GM12878 (cell line): ENCODE results near the gene SAMD9L.

ENCODE experiments used
- ATF2 ChIP-seq: IDR thresholded peaks from 2 replicates; pipeline ENCODE4 v1.6.1; 2012; ENCODE audit warnings: low read length, inconsistent platforms
- ATF7 ChIP-seq: fragments of 450-650 bp; IDR thresholded peaks from 2 replicates; pipeline ENCODE4 v1.6.1; 2016; ENCODE audit warnings: low read depth, mild to moderate bottlenecking
- CBFB ChIP-seq: IDR thresholded peaks from 2 replicates; pipeline ENCODE4 v1.6.1; 2016; ENCODE audit warnings: antibody characterized with exemption, low read depth
- CTCF ChIP-seq, 3 experiments: IDR thresholded peaks in 2 of 3; conservative IDR thresholded peaks in 1 of 3; 2 replicates each; pipeline ENCODE4 v1.5.1; 2011; ENCODE audit warnings: low read depth in 3 of 3, low read length in 3 of 3, mild to moderate bottlenecking in 3 of 3, control low read depth in 2 of 3, moderate library complexity in 2 of 3, inconsistent platforms in 1 of 3, mixed read lengths in 1 of 3; ENCODE audit not compliant: control insufficient read depth in 2 of 3, insufficient read depth in 1 of 3; ENCODE audit errors: extremely low read depth in 1 of 3
- DPF2 ChIP-seq: fragments of 450-650 bp; IDR thresholded peaks from 2 replicates; pipeline ENCODE4 v1.6.1; 2017; ENCODE audit warnings: mild to moderate bottlenecking
- HDAC2 ChIP-seq: fragments of 200-600 bp; sonication (generic); IDR thresholded peaks from 2 replicates; pipeline ENCODE4 v1.6.1; 2017
- JUND ChIP-seq: IDR thresholded peaks from 2 replicates; pipeline ENCODE4 v1.6.1; 2012; ENCODE audit warnings: low read depth, mild to moderate bottlenecking, low read length, improper control_type of control experiment, moderate library complexity
- POLR2A ChIP-seq: IDR thresholded peaks from 2 replicates; pipeline ENCODE4 v1.6.1; 2011; ENCODE audit warnings: low read depth, mild to moderate bottlenecking, low read length
- POLR2AphosphoS2 ChIP-seq: IDR thresholded peaks from 2 replicates; pipeline ENCODE4 v1.6.1; 2011; ENCODE audit warnings: low read depth, mild to moderate bottlenecking, low read length, improper control_type of control experiment, moderate library complexity
- RAD21 ChIP-seq: IDR thresholded peaks from 2 replicates; pipeline ENCODE4 v1.6.1; 2011; ENCODE audit warnings: mild to moderate bottlenecking, low read depth, low read length, moderate library complexity; ENCODE audit not compliant: insufficient read depth
- ZZZ3 ChIP-seq: IDR thresholded peaks from 2 replicates; pipeline ENCODE4 v1.6.1; 2011; ENCODE audit warnings: low read depth; ENCODE audit not compliant: control insufficient read depth, insufficient read length
- TF ChIP-seq, protein P1 (sequence below): fragments of 450-650 bp; IDR thresholded peaks from 2 replicates; pipeline ENCODE4 v1.6.1; 2018; ENCODE audit warnings: mild to moderate bottlenecking, low read depth, moderate library complexity; ENCODE audit not compliant: partially characterized antibody

GRCh38 chr7:93119191-93119905 lies 28.8 kb downstream of the SAMD9L start:
- TF ChIP-seq ATF2 = no peak
- TF ChIP-seq POLR2A = no peak
- no peak for TF ChIP-seq DPF2
- no peak for TF ChIP-seq POLR2AphosphoS2
- TF ChIP-seq CTCF (IDR thresholded peaks at IDR 0.05 in 2 of 3, conservative IDR thresholded peaks at IDR 0.05 in 1 of 3; ENCODE audit: control insufficient read depth in 2 of 3, extremely low read depth in 1 of 3, insufficient read depth in 1 of 3, low read depth in 3 of 3, low read length in 3 of 3) = no peak
- TF ChIP-seq ATF7 = no peak
- no peak for TF ChIP-seq CBFB
- TF ChIP-seq ZZZ3 = no peak
- no peak for TF ChIP-seq RAD21
- TF ChIP-seq, protein P1, sequence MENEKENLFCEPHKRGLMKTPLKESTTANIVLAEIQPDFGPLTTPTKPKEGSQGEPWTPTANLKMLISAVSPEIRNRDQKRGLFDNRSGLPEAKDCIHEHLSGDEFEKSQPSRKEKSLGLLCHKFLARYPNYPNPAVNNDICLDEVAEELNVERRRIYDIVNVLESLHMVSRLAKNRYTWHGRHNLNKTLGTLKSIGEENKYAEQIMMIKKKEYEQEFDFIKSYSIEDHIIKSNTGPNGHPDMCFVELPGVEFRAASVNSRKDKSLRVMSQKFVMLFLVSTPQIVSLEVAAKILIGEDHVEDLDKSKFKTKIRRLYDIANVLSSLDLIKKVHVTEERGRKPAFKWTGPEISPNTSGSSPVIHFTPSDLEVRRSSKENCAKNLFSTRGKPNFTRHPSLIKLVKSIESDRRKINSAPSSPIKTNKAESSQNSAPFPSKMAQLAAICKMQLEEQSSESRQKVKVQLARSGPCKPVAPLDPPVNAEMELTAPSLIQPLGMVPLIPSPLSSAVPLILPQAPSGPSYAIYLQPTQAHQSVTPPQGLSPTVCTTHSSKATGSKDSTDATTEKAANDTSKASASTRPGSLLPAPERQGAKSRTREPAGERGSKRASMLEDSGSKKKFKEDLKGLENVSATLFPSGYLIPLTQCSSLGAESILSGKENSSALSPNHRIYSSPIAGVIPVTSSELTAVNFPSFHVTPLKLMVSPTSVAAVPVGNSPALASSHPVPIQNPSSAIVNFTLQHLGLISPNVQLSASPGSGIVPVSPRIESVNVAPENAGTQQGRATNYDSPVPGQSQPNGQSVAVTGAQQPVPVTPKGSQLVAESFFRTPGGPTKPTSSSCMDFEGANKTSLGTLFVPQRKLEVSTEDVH = no peak
- no peak for TF ChIP-seq JUND
- TF ChIP-seq HDAC2 = no peak
